ENCODE measurements around the gene FAM180A. TPM values are rescaled to one million over a fixed set of nuclear protein-coding genes. Genes with fewer than 3 reads are reported as not detected.

FAM180A gene
- total RNA-seq, 1 experiment from 2014 or later: not detected

GRCh38 chr7:135791543-135792362 is 43.1 kb upstream of the FAM180A start:
- TF ChIP-seq, protein P1, sequence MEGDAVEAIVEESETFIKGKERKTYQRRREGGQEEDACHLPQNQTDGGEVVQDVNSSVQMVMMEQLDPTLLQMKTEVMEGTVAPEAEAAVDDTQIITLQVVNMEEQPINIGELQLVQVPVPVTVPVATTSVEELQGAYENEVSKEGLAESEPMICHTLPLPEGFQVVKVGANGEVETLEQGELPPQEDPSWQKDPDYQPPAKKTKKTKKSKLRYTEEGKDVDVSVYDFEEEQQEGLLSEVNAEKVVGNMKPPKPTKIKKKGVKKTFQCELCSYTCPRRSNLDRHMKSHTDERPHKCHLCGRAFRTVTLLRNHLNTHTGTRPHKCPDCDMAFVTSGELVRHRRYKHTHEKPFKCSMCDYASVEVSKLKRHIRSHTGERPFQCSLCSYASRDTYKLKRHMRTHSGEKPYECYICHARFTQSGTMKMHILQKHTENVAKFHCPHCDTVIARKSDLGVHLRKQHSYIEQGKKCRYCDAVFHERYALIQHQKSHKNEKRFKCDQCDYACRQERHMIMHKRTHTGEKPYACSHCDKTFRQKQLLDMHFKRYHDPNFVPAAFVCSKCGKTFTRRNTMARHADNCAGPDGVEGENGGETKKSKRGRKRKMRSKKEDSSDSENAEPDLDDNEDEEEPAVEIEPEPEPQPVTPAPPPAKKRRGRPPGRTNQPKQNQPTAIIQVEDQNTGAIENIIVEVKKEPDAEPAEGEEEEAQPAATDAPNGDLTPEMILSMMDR (conservative IDR thresholded peaks at IDR 0.05; ENCODE audit: low read depth, low read length): no peak
- TF ChIP-seq EZH2 (IDR thresholded peaks at IDR 0.05; ENCODE audit: low read length, unreplicated experiment) (no peak), EZH2phosphoT487 (IDR thresholded peaks at IDR 0.05; ENCODE audit: borderline replicate concordance, low read length) (no peak)
- Histone ChIP-seq H3K9ac (ENCODE audit: low read length) (no peak overlapping the region), H3K36me3 (ENCODE audit: low read depth, low read length) (no peaks in the 10 kb centered on the region), H3K4me1 (ENCODE audit: insufficient read depth, low read length) (no peaks in the 10 kb centered on the region), H3K9me2 (replicated peaks; ENCODE audit: low read length) (no peaks in the 10 kb centered on the region), H2AFZ (ENCODE audit: low read length) (no peak overlapping the region), H3K9me3 (ENCODE audit: low read length) (no peaks in the 10 kb centered on the region), H3K27ac (ENCODE audit: low read length) (no peak overlapping the region), H3K79me2 (ENCODE audit: low read length) (no peaks in the 10 kb centered on the region), H3F3A (ENCODE audit: low read length, unreplicated experiment) (no peaks in the 10 kb centered on the region), H3K4me2 (ENCODE audit: low read length) (no peak overlapping the region), H4K20me1 (ENCODE audit: low read length) (no peaks in the 10 kb centered on the region), H3K27me3 (ENCODE audit: low read length) (no peaks in the 10 kb centered on the region), H3K4me3 (ENCODE audit: low read length) (no peak overlapping the region)
- ChIA-PET CTCF (no interaction called here), POLR2A (ENCODE audit: unreplicated experiment) (no interaction called here)
- no peak for DNase-seq
- no peak for ATAC-seq
- intact Hi-C loops (cut with micrococcal nuclease): loop anchor here (10.0 kb wide), 1 partner anchor 517 kb away; no protein-coding TSS in a partner anchor
- BruUV-seq (replicated peaks): no TSS peak

- no peak overlapping the region for H2AFZ ChIP-seq (ENCODE audit: low read length)
- H3K9me3 ChIP-seq (ENCODE audit: low read length): no peaks in the 10 kb centered on the region
- ATAC-seq (no peak), DNase-seq (no peak)
- no peaks in the 10 kb centered on the region for H3F3A ChIP-seq (ENCODE audit: low read length, unreplicated experiment)
- no peaks in the 10 kb centered on the region for H3K9me2 ChIP-seq (replicated peaks; ENCODE audit: low read length)
- TF ChIP-seq EZH2phosphoT487 (IDR thresholded peaks at IDR 0.05; ENCODE audit: borderline replicate concordance, low read length): no peak
- TF ChIP-seq, protein P1 (conservative IDR thresholded peaks at IDR 0.05; ENCODE audit: low read depth, low read length): no peak
- TF ChIP-seq EZH2 (IDR thresholded peaks at IDR 0.05; ENCODE audit: low read length, unreplicated experiment): no peak
- no peak overlapping the region for H3K27ac ChIP-seq (ENCODE audit: low read length)
- H4K20me1 ChIP-seq (ENCODE audit: low read length): no peaks in the 10 kb centered on the region
- no peaks in the 10 kb centered on the region for H3K27me3 ChIP-seq (ENCODE audit: low read length)
- intact Hi-C loops (cut with micrococcal nuclease): loop anchor here (10.0 kb wide), 1 partner anchor 516 kb away; no protein-coding TSS in a partner anchor
- no peak overlapping the region for H3K4me2 ChIP-seq (ENCODE audit: low read length)
- H3K4me3 ChIP-seq (ENCODE audit: low read length): no peak overlapping the region
- ChIA-PET CTCF (no interaction called here), POLR2A (ENCODE audit: unreplicated experiment) (no interaction called here)
- no peaks in the 10 kb centered on the region for H3K36me3 ChIP-seq (ENCODE audit: low read depth, low read length)
- H3K4me1 ChIP-seq (ENCODE audit: insufficient read depth, low read length): no peaks in the 10 kb centered on the region
- H3K79me2 ChIP-seq (ENCODE audit: low read length): no peaks in the 10 kb centered on the region
- BruUV-seq (replicated peaks): no TSS peak
- no peak overlapping the region for H3K9ac ChIP-seq (ENCODE audit: low read length)
These were observed 41.9 kb upstream of the FAM180A start for GRCh38 chr7:135790371-135790977.

DNA sequence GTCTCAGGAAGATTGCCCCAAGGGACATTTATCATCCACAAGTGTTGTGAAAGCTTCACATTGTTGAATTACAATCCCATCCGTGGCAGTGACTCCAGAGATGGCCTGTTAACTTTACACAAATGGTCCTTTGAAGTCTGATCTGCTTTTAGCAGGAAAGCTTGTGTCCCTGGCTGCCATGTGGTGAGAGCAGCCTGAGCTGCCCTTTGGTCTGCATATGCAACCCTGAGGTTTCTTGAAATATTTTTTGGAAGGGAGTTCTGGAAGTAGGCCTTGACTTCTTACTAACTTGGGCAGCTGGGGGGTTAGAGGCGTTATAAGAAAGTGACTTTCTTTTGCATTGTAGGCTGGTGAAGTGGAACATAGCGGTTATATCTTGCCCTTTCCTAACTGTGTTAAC is 41.3 kb upstream of the FAM180A start:
- Histone ChIP-seq H3K4me3 (ENCODE audit: low read length) (no peak overlapping the region), H3K27ac (ENCODE audit: low read length) (no peak overlapping the region), H3K27me3 (ENCODE audit: low read length) (no peaks in the 10 kb centered on the region), H3K9me2 (replicated peaks; ENCODE audit: low read length) (no peaks in the 10 kb centered on the region), H3K4me2 (ENCODE audit: low read length) (no peak overlapping the region), H3K4me1 (ENCODE audit: insufficient read depth, low read length) (no peaks in the 10 kb centered on the region), H4K20me1 (ENCODE audit: low read length) (no peaks in the 10 kb centered on the region), H3F3A (ENCODE audit: low read length, unreplicated experiment) (no peaks in the 10 kb centered on the region), H3K9me3 (ENCODE audit: low read length) (no peaks in the 10 kb centered on the region), H3K36me3 (ENCODE audit: low read depth, low read length) (no peaks in the 10 kb centered on the region), H3K9ac (ENCODE audit: low read length) (no peak overlapping the region), H3K79me2 (ENCODE audit: low read length) (no peaks in the 10 kb centered on the region), H2AFZ (ENCODE audit: low read length) (no peak overlapping the region)
- ChIA-PET CTCF (no interaction called here), POLR2A (ENCODE audit: unreplicated experiment) (no interaction called here)
- TF ChIP-seq, protein P1 (conservative IDR thresholded peaks at IDR 0.05; ENCODE audit: low read depth, low read length): no peak
- TF ChIP-seq EZH2phosphoT487 (IDR thresholded peaks at IDR 0.05; ENCODE audit: borderline replicate concordance, low read length): no peak
- no peak for TF ChIP-seq EZH2 (IDR thresholded peaks at IDR 0.05; ENCODE audit: low read length, unreplicated experiment)
- intact Hi-C loops (cut with micrococcal nuclease): loop anchor here (10.0 kb wide), 1 partner anchor 515 kb away; no protein-coding TSS in a partner anchor
- DNase-seq (no peak), ATAC-seq (no peak)
- no TSS peak for BruUV-seq (replicated peaks)

Data from PC-3 (cell line).